ENCODE results near the gene IRGQ.
A peak's percentile ranks its signal among the peaks of the same experiment; 100 is the strongest.
"Not testable (repeated sequence)": the region's sequence is repeated elsewhere in the genome, so short reads cannot be mapped to it uniquely, and the experiment has no call there.

IRGQ gene

GRCh38 chr19:43562226-43562697, 33.7 kb downstream of the IRGQ start:
- H3K4me1 ChIP-seq (ENCODE audit: control insufficient read depth, insufficient read depth, low read length), result no peaks in the 10 kb centered on the region
- no peaks in the 10 kb centered on the region for H3K27me3 ChIP-seq (replicated peaks; ENCODE audit: control insufficient read depth, insufficient read depth, low read length)
- no peak for DNase-seq (ENCODE audit: low read depth)
- H3K9ac ChIP-seq (ENCODE audit: low read length), result no peak overlapping the region
- no peak overlapping the region for H3K4me3 ChIP-seq (ENCODE audit: low read length)
- no peaks in the 10 kb centered on the region for H3K9me3 ChIP-seq (ENCODE audit: control insufficient read depth, low read length)
- H3K36me3 ChIP-seq (ENCODE audit: control insufficient read depth, insufficient read depth, low read length, severe bottlenecking), result peaks cover 4% of the 10 kb centered on the region

GRCh38 chr19:43561139-43561970, 34.6 kb downstream of the IRGQ start:
- H3K9ac ChIP-seq (ENCODE audit: low read length), result no peak overlapping the region
- H3K36me3 ChIP-seq (ENCODE audit: control insufficient read depth, insufficient read depth, low read length, severe bottlenecking), result peaks cover 5% of the 10 kb centered on the region
- no peaks in the 10 kb centered on the region for H3K4me1 ChIP-seq (ENCODE audit: control insufficient read depth, insufficient read depth, low read length)
- no peak overlapping the region for H3K4me3 ChIP-seq (ENCODE audit: low read length)
- no peaks in the 10 kb centered on the region for H3K9me3 ChIP-seq (ENCODE audit: control insufficient read depth, low read length)
- no peak for DNase-seq (ENCODE audit: low read depth)
- no peaks in the 10 kb centered on the region for H3K27me3 ChIP-seq (replicated peaks; ENCODE audit: control insufficient read depth, insufficient read depth, low read length)

GRCh38 chr19:43560687-43561086, 35.2 kb downstream of the IRGQ start:
- Histone ChIP-seq H3K9me3 (ENCODE audit: control insufficient read depth, low read length) (no peaks in the 10 kb centered on the region), H3K4me1 (ENCODE audit: control insufficient read depth, insufficient read depth, low read length) (no peaks in the 10 kb centered on the region), H3K36me3 (ENCODE audit: control insufficient read depth, insufficient read depth, low read length, severe bottlenecking) (peaks cover 10% of the 10 kb centered on the region), H3K27me3 (replicated peaks; ENCODE audit: control insufficient read depth, insufficient read depth, low read length) (no peaks in the 10 kb centered on the region), H3K4me3 (ENCODE audit: low read length) (no peak overlapping the region), H3K9ac (ENCODE audit: low read length) (no peak overlapping the region)
- DNase-seq (ENCODE audit: low read depth), result no peak

GRCh38 chr19:43555185-43555770, 40.7 kb downstream of the IRGQ start:
- H3K9ac ChIP-seq (ENCODE audit: low read length), result no peak overlapping the region
- H3K36me3 ChIP-seq (ENCODE audit: control insufficient read depth, insufficient read depth, low read length, severe bottlenecking), result peaks cover 42% of the 10 kb centered on the region
- no peak overlapping the region for H3K4me3 ChIP-seq (ENCODE audit: low read length)
- H3K27me3 ChIP-seq (replicated peaks; ENCODE audit: control insufficient read depth, insufficient read depth, low read length), result no peaks in the 10 kb centered on the region
- DNase-seq (ENCODE audit: low read depth), result peak; percentile 73
- H3K9me3 ChIP-seq (ENCODE audit: control insufficient read depth, low read length), result no peaks in the 10 kb centered on the region
- H3K4me1 ChIP-seq (ENCODE audit: control insufficient read depth, insufficient read depth, low read length), result no peaks in the 10 kb centered on the region

GRCh38 chr19:43554317-43554895, 41.5 kb downstream of the IRGQ start:
- Histone ChIP-seq H3K9ac (ENCODE audit: low read length) (no peak overlapping the region), H3K9me3 (ENCODE audit: control insufficient read depth, low read length) (no peaks in the 10 kb centered on the region), H3K36me3 (ENCODE audit: control insufficient read depth, insufficient read depth, low read length, severe bottlenecking) (peaks cover 47% of the 10 kb centered on the region), H3K4me3 (ENCODE audit: low read length) (no peak overlapping the region), H3K27me3 (replicated peaks; ENCODE audit: control insufficient read depth, insufficient read depth, low read length) (no peaks in the 10 kb centered on the region), H3K4me1 (ENCODE audit: control insufficient read depth, insufficient read depth, low read length) (no peaks in the 10 kb centered on the region)
- no peak for DNase-seq (ENCODE audit: low read depth)

- no peaks in the 10 kb centered on the region for H3K9me3 ChIP-seq (ENCODE audit: control insufficient read depth, low read length)
- no peaks in the 10 kb centered on the region for H3K4me1 ChIP-seq (ENCODE audit: control insufficient read depth, insufficient read depth, low read length)
- H3K4me3 ChIP-seq (ENCODE audit: low read length), result no peak overlapping the region
- H3K27me3 ChIP-seq (replicated peaks; ENCODE audit: control insufficient read depth, insufficient read depth, low read length), result no peaks in the 10 kb centered on the region
- H3K9ac ChIP-seq (ENCODE audit: low read length), result no peak overlapping the region
- DNase-seq (ENCODE audit: low read depth), result no peak
- H3K36me3 ChIP-seq (ENCODE audit: control insufficient read depth, insufficient read depth, low read length, severe bottlenecking), result peaks cover 47% of the 10 kb centered on the region
Observed at GRCh38 chr19:43553656-43554055, 42.3 kb downstream of the IRGQ start.

GRCh38 chr19:43552616-43553015, 43.3 kb downstream of the IRGQ start:
- H3K36me3 ChIP-seq (ENCODE audit: control insufficient read depth, insufficient read depth, low read length, severe bottlenecking), result peaks cover 47% of the 10 kb centered on the region
- H3K4me3 ChIP-seq (ENCODE audit: low read length), result no peak overlapping the region
- no peaks in the 10 kb centered on the region for H3K27me3 ChIP-seq (replicated peaks; ENCODE audit: control insufficient read depth, insufficient read depth, low read length)
- no peaks in the 10 kb centered on the region for H3K9me3 ChIP-seq (ENCODE audit: control insufficient read depth, low read length)
- no peaks in the 10 kb centered on the region for H3K4me1 ChIP-seq (ENCODE audit: control insufficient read depth, insufficient read depth, low read length)
- no peak for DNase-seq (ENCODE audit: low read depth)
- no peak overlapping the region for H3K9ac ChIP-seq (ENCODE audit: low read length)

GRCh38 chr19:43552198-43552450, 43.8 kb downstream of the IRGQ start:
- H3K9me3 ChIP-seq (ENCODE audit: control insufficient read depth, low read length), result no peaks in the 10 kb centered on the region
- DNase-seq (ENCODE audit: low read depth), result no peak
- no peaks in the 10 kb centered on the region for H3K4me1 ChIP-seq (ENCODE audit: control insufficient read depth, insufficient read depth, low read length)
- no peak overlapping the region for H3K9ac ChIP-seq (ENCODE audit: low read length)
- H3K4me3 ChIP-seq (ENCODE audit: low read length), result no peak overlapping the region
- no peaks in the 10 kb centered on the region for H3K27me3 ChIP-seq (replicated peaks; ENCODE audit: control insufficient read depth, insufficient read depth, low read length)
- peaks cover 47% of the 10 kb centered on the region for H3K36me3 ChIP-seq (ENCODE audit: control insufficient read depth, insufficient read depth, low read length, severe bottlenecking)

- DNase-seq (ENCODE audit: low read depth), result no peak
- Histone ChIP-seq H3K9ac (ENCODE audit: low read length) (no peak overlapping the region), H3K36me3 (ENCODE audit: control insufficient read depth, insufficient read depth, low read length, severe bottlenecking) (peaks cover 47% of the 10 kb centered on the region)
Observed at GRCh38 chr19:43551399-43552197, 44.3 kb downstream of the IRGQ start.

GRCh38 chr19:43548706-43549105, 47.2 kb downstream of the IRGQ start:
- no peak for DNase-seq (ENCODE audit: low read depth)
- no peaks in the 10 kb centered on the region for H3K4me1 ChIP-seq (ENCODE audit: control insufficient read depth, insufficient read depth, low read length)
- peaks cover 37% of the 10 kb centered on the region for H3K36me3 ChIP-seq (ENCODE audit: control insufficient read depth, insufficient read depth, low read length, severe bottlenecking)
- H3K9me3 ChIP-seq (ENCODE audit: control insufficient read depth, low read length), result no peaks in the 10 kb centered on the region
- H3K27me3 ChIP-seq (replicated peaks; ENCODE audit: control insufficient read depth, insufficient read depth, low read length), result no peaks in the 10 kb centered on the region
- no peak overlapping the region for H3K9ac ChIP-seq (ENCODE audit: low read length)
- H3K4me3 ChIP-seq (ENCODE audit: low read length), result no peak overlapping the region

More at GRCh38 chr19:43551399-43552197, 44.3 kb downstream of the IRGQ start:
- Histone ChIP-seq H3K4me3 (ENCODE audit: low read length) (no peak overlapping the region), H3K9me3 (ENCODE audit: control insufficient read depth, low read length) (no peaks in the 10 kb centered on the region), H3K27me3 (replicated peaks; ENCODE audit: control insufficient read depth, insufficient read depth, low read length) (no peaks in the 10 kb centered on the region), H3K4me1 (ENCODE audit: control insufficient read depth, insufficient read depth, low read length) (no peaks in the 10 kb centered on the region)

GRCh38 chr19:43547926-43548325, 48.0 kb downstream of the IRGQ start:
- not testable (repeated sequence) for H3K27me3 ChIP-seq (replicated peaks; ENCODE audit: control insufficient read depth, insufficient read depth, low read length); H3K4me3 ChIP-seq (ENCODE audit: low read length); H3K9me3 ChIP-seq (ENCODE audit: control insufficient read depth, low read length); H3K9ac ChIP-seq (ENCODE audit: low read length); H3K4me1 ChIP-seq (ENCODE audit: control insufficient read depth, insufficient read depth, low read length); DNase-seq (ENCODE audit: low read depth)
- H3K36me3 ChIP-seq (ENCODE audit: control insufficient read depth, insufficient read depth, low read length, severe bottlenecking), result peaks cover 43% of the 10 kb centered on the region

All from adipocyte (in vitro differentiated cells).